HepG2 (cell line): ENCODE measurements around the gene MBNL3. TPM values are rescaled to one million over a fixed set of nuclear protein-coding genes. Genes with fewer than 3 reads are reported as not detected.

Source experiments
- BCL6 ChIP-seq: IDR thresholded peaks from 2 replicates; pipeline ENCODE4 v1.6.1; 2016; ENCODE audit warnings: missing genetic modification reagents, missing compliant biosample characterization
- DNMT1 ChIP-seq: sonication (generic); formaldehyde crosslinking; IDR thresholded peaks from 2 replicates; pipeline ENCODE4 v1.5.1; 2020; ENCODE audit warnings: mild to moderate bottlenecking, missing genetic modification reagents
- GABPA ChIP-seq, 2 experiments: IDR thresholded peaks; 2 replicates each; pipeline ENCODE4 v1.6.1; 2011 to 2016; ENCODE audit warnings: low read depth in 2 of 2, low read length in 1 of 2, missing biosample characterization in 1 of 2, missing genetic modification characterization in 1 of 2
- KLF9 ChIP-seq: IDR thresholded peaks from 2 replicates; pipeline ENCODE4 v1.6.1; 2016; ENCODE audit warnings: low read depth
- RXRA ChIP-seq: sonication (generic); formaldehyde crosslinking; IDR thresholded peaks from 2 replicates; pipeline ENCODE4 v1.5.1; 2020; ENCODE audit warnings: missing genetic modification reagents
- SMAD3 ChIP-seq: sonication (generic); formaldehyde crosslinking; IDR thresholded peaks from 2 replicates; pipeline ENCODE4 v1.4.0; 2020; ENCODE audit warnings: missing genetic modification reagents
- TRIM24 ChIP-seq: sonication (generic); formaldehyde crosslinking; IDR thresholded peaks from 2 replicates; pipeline ENCODE4 v1.8.0; 2022; ENCODE audit warnings: mild to moderate bottlenecking, missing genetic modification reagents
- ZNF207 ChIP-seq: fragments of 450-650 bp; IDR thresholded peaks from 2 replicates; pipeline ENCODE4 v1.6.1; 2016; ENCODE audit warnings: antibody characterized with exemption, borderline replicate concordance
- ZNF333 ChIP-seq: sonication (generic); formaldehyde crosslinking; IDR thresholded peaks from 2 replicates; pipeline ENCODE4 v1.4.0; 2020; ENCODE audit warnings: mild to moderate bottlenecking, missing genetic modification reagents, borderline replicate concordance
- ZNF546 ChIP-seq: sonication (generic); formaldehyde crosslinking; conservative IDR thresholded peaks from 2 replicates; pipeline ENCODE4 v1.8.1; 2023; ENCODE audit warnings: mild to moderate bottlenecking, missing genetic modification reagents
- ZNF644 ChIP-seq: IDR thresholded peaks from 2 replicates; pipeline ENCODE4 v1.6.1; 2016; ENCODE audit warnings: low read depth
- ZNF781 ChIP-seq: sonication (generic); formaldehyde crosslinking; IDR thresholded peaks from 2 replicates; pipeline ENCODE4 v1.5.1; 2020; ENCODE audit warnings: borderline replicate concordance, mild to moderate bottlenecking, missing genetic modification reagents; ENCODE audit errors: not compliant biosample characterization
- ZNF883 ChIP-seq: sonication (generic); formaldehyde crosslinking; IDR thresholded peaks from 2 replicates; pipeline ENCODE4 v1.5.1; 2020; ENCODE audit warnings: mild to moderate bottlenecking, missing genetic modification reagents; ENCODE audit errors: not compliant biosample characterization
- polyA plus RNA-seq, 8 experiments: library from polyadenylated mRNA; depleted of rRNA in 3 of 8; stranded (reverse) in 7 of 8; unstranded in 1 of 8; fragments of >200 nt; fragmentation: Illumina TruSeq in 4 of 8; extraction: Trizol in 4 of 8; gene quantifications; 2 replicates each; pipeline versions ENCODE4 v1.2.1 to v1.2.3, GENCODE V29; 2011 to 2016; ENCODE audit warnings: low read depth in 4 of 8, missing spikeins in 1 of 8, mixed read lengths in 1 of 8; ENCODE audit not compliant: insufficient read depth in 1 of 8
- total RNA-seq, 5 experiments: library from RNA; depleted of rRNA; stranded (reverse); fragments of >200 nt; fragmentation: Illumina TruSeq; extraction: Trizol; gene quantifications; 2 replicates each; pipeline ENCODE4 v1.2.3, GENCODE V29; 2016; ENCODE audit warnings: low read depth in 1 of 5
- TF ChIP-seq, protein P1 (sequence below): sonication (generic); formaldehyde crosslinking; IDR thresholded peaks from 2 replicates; pipeline ENCODE4 v1.5.0; 2020; ENCODE audit warnings: missing genetic modification reagents
- TF ChIP-seq, protein P2 (sequence below), 2 experiments: IDR thresholded peaks; 2 replicates each; pipeline ENCODE4 v1.6.1; 2011 to 2012; ENCODE audit warnings: low read length in 2 of 2, borderline replicate concordance in 1 of 2, low read depth in 1 of 2, mild to moderate bottlenecking in 1 of 2, moderate library complexity in 1 of 2
- TF ChIP-seq, protein P3 (sequence below): IDR thresholded peaks from 2 replicates; pipeline ENCODE4 v1.6.1; 2016; ENCODE audit warnings: control low read depth
- TF ChIP-seq, protein P4 (sequence below): IDR thresholded peaks from 2 replicates; pipeline ENCODE4 v1.6.1; 2016; ENCODE audit warnings: missing compliant biosample characterization, missing genetic modification reagents, borderline replicate concordance
- TF ChIP-seq, protein P5 (sequence below): sonication (generic); formaldehyde crosslinking; conservative IDR thresholded peaks from 2 replicates; pipeline ENCODE4 v1.8.0; 2022; ENCODE audit warnings: mild to moderate bottlenecking, moderate library complexity, missing genetic modification reagents
- TF ChIP-seq, protein P6 (sequence below): sonication (generic); formaldehyde crosslinking; IDR thresholded peaks from 2 replicates; pipeline ENCODE4 v1.4.0; 2020; ENCODE audit warnings: missing genetic modification reagents

The MBNL3 gene
- total and polyA plus RNA-seq, 2 of the 13 experiments (the other 11 are each of a cell fraction or from before 2014, with no cell fraction given): 155 to 257 TPM

DNA sequence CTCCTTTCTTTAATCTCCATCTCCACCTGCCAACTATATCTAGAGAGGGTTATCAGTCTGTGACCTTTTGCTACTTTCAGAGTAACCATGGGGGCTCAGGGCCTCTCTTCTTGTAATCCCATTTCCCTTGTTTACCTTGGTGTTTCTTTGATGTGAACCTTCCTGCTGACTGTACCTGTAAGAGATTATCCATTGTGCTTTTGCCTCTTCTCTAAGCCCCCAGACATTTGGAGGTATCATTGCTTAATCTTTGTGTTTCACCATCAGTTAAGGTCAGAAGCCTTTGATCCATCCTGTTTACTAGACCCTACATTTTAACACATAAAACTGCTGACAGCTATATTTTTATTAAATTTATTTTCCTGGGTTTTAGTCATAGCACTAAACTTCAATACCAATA is 157.8 kb downstream of the MBNL3 start (continued):
- TF ChIP-seq, protein P1, sequence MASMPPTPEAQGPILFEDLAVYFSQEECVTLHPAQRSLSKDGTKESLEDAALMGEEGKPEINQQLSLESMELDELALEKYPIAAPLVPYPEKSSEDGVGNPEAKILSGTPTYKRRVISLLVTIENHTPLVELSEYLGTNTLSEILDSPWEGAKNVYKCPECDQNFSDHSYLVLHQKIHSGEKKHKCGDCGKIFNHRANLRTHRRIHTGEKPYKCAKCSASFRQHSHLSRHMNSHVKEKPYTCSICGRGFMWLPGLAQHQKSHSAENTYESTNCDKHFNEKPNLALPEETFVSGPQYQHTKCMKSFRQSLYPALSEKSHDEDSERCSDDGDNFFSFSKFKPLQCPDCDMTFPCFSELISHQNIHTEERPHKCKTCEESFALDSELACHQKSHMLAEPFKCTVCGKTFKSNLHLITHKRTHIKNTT (CRISPR knock-in tag): no peak
- no peak for TF ChIP-seq KLF9 (CRISPR knock-in tag)
- TF ChIP-seq, protein P2, sequence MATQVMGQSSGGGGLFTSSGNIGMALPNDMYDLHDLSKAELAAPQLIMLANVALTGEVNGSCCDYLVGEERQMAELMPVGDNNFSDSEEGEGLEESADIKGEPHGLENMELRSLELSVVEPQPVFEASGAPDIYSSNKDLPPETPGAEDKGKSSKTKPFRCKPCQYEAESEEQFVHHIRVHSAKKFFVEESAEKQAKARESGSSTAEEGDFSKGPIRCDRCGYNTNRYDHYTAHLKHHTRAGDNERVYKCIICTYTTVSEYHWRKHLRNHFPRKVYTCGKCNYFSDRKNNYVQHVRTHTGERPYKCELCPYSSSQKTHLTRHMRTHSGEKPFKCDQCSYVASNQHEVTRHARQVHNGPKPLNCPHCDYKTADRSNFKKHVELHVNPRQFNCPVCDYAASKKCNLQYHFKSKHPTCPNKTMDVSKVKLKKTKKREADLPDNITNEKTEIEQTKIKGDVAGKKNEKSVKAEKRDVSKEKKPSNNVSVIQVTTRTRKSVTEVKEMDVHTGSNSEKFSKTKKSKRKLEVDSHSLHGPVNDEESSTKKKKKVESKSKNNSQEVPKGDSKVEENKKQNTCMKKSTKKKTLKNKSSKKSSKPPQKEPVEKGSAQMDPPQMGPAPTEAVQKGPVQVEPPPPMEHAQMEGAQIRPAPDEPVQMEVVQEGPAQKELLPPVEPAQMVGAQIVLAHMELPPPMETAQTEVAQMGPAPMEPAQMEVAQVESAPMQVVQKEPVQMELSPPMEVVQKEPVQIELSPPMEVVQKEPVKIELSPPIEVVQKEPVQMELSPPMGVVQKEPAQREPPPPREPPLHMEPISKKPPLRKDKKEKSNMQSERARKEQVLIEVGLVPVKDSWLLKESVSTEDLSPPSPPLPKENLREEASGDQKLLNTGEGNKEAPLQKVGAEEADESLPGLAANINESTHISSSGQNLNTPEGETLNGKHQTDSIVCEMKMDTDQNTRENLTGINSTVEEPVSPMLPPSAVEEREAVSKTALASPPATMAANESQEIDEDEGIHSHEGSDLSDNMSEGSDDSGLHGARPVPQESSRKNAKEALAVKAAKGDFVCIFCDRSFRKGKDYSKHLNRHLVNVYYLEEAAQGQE (IDR thresholded peaks at IDR 0.05; ENCODE audit: borderline replicate concordance in 1 of 2, low read depth in 1 of 2, low read length in 2 of 2): peak in 1 of 2 experiments; percentile 72; a peak in 1 of 4 replicates
- TF ChIP-seq, protein P3, sequence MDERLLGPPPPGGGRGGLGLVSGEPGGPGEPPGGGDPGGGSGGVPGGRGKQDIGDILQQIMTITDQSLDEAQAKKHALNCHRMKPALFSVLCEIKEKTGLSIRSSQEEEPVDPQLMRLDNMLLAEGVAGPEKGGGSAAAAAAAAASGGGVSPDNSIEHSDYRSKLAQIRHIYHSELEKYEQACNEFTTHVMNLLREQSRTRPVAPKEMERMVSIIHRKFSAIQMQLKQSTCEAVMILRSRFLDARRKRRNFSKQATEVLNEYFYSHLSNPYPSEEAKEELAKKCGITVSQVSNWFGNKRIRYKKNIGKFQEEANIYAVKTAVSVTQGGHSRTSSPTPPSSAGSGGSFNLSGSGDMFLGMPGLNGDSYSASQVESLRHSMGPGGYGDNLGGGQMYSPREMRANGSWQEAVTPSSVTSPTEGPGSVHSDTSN: no peak
- TF ChIP-seq GABPA (IDR thresholded peaks at IDR 0.05; ENCODE audit: low read depth, low read length): no peak
- 0 out of 2 replicates have a peak, but pooled peaks have one; percentile 17 for TF ChIP-seq GABPA (CRISPR knock-in tag; IDR thresholded peaks at IDR 0.05; ENCODE audit: low read depth)
- peak; percentile 93 for TF ChIP-seq BCL6 (CRISPR knock-in tag)
- TF ChIP-seq ZNF781: no peak
- TF ChIP-seq ZNF883 (CRISPR knock-in tag): no peak
- TF ChIP-seq DNMT1 (CRISPR knock-in tag): no peak
- TF ChIP-seq, protein P4, sequence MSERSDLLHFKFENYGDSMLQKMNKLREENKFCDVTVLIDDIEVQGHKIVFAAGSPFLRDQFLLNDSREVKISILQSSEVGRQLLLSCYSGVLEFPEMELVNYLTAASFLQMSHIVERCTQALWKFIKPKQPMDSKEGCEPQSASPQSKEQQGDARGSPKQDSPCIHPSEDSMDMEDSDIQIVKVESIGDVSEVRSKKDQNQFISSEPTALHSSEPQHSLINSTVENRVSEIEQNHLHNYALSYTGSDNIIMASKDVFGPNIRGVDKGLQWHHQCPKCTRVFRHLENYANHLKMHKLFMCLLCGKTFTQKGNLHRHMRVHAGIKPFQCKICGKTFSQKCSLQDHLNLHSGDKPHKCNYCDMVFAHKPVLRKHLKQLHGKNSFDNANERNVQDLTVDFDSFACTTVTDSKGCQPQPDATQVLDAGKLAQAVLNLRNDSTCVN (CRISPR knock-in tag): no peak
- TF ChIP-seq ZNF644 (CRISPR knock-in tag): no peak
- 0 out of 2 replicates have a peak, but pooled peaks have one; percentile 29 for TF ChIP-seq SMAD3
- TF ChIP-seq, protein P5, sequence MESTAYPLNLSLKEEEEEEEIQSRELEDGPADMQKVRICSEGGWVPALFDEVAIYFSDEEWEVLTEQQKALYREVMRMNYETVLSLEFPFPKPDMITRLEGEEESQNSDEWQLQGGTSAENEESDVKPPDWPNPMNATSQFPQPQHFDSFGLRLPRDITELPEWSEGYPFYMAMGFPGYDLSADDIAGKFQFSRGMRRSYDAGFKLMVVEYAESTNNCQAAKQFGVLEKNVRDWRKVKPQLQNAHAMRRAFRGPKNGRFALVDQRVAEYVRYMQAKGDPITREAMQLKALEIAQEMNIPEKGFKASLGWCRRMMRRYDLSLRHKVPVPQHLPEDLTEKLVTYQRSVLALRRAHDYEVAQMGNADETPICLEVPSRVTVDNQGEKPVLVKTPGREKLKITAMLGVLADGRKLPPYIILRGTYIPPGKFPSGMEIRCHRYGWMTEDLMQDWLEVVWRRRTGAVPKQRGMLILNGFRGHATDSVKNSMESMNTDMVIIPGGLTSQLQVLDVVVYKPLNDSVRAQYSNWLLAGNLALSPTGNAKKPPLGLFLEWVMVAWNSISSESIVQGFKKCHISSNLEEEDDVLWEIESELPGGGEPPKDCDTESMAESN: no peak
- no peak for TF ChIP-seq ZNF546 (CRISPR knock-in tag)
- TF ChIP-seq, protein P6, sequence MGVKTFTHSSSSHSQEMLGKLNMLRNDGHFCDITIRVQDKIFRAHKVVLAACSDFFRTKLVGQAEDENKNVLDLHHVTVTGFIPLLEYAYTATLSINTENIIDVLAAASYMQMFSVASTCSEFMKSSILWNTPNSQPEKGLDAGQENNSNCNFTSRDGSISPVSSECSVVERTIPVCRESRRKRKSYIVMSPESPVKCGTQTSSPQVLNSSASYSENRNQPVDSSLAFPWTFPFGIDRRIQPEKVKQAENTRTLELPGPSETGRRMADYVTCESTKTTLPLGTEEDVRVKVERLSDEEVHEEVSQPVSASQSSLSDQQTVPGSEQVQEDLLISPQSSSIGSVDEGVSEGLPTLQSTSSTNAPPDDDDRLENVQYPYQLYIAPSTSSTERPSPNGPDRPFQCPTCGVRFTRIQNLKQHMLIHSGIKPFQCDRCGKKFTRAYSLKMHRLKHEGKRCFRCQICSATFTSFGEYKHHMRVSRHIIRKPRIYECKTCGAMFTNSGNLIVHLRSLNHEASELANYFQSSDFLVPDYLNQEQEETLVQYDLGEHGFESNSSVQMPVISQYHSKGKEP: no peak
- no peak for TF ChIP-seq ZNF207
- TF ChIP-seq RXRA: peak; percentile 60; the same call in 1 of the 2 replicates
- no peak for TF ChIP-seq ZNF333
- TF ChIP-seq TRIM24 (CRISPR knock-in tag): 0 out of 2 replicates have a peak, but pooled peaks have one; percentile 47
